Mesenteric fat pad (tissue), 1 donor: ENCODE measurements around the gene ZSCAN25. TPM values are rescaled to one million over a fixed set of nuclear protein-coding genes. Genes with fewer than 3 reads are reported as not detected.
"Not testable (repeated sequence)": the region's sequence is repeated elsewhere in the genome, so short reads cannot be mapped to it uniquely, and the experiment has no call there.

Source experiments
- DNase-seq: peaks from one replicate; pipeline ENCODE4 v3.0.0-alpha.2; 2020; ENCODE audit warnings: low spot score
- total RNA-seq: library from RNA; stranded (reverse); fragmentation: NEBNext Ultra II Directional; extraction: Animal tissue kit (Norgen Biotek cat#: 25700); gene quantifications from one replicate; pipeline ENCODE4 v1.2.1, GENCODE V29; 2021
- donor health status: DM: yes; HTN: yes; CAD: no.

Gene ZSCAN25
- total RNA-seq, 1 donor from 2014 or later: 10.9 TPM

DNA sequence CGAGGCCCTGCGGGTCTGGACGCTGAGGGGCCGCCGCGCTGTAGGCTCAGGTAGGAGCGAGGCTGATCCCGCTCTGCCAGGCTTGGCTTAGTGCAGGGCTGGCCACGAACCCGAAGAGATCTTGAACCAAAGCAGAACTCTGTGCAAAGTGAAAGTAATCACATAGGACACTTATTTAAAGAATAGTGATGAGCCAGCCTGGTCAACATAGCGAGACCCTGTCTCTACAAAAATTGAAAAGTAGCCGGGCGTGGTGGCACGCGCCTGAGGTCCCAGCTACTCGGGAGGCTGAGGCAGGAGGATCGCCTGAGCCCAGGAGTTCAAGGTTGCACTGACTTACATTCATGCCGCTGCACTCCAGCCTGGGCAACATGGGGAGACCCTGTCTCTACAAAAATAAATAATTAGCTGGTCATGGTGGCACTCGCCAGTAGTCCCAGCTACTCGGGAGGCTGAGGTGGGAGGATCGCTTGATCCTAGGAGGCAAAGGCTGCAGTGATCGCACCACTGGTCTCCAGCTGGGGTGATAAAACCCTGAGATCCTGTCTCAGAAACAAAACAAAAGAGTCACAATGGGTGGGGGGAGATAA is 541 bp downstream of the ZSCAN25 start:
- DNase-seq: no peak

DNA sequence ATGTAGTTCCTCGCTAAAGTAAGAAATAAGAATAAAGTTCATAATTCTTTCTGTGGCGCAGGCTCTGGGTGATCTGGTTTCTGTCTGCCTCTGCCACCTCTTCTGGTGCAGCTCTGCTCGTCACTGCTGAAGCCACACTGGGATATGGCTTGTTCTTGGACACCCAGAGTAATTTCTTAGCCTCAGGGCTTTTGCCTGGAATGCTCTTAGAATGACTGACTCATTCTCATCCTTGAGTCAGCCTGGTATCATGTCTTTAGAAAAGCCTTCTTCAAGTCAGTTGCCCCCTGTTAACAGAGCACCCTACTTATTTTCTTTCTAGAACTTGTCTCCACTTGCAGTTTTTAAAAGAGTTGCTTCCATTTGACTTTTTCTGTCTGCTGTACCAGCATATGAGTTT is 2.0 kb downstream of the ZSCAN25 start:
- no peak for DNase-seq

DNA sequence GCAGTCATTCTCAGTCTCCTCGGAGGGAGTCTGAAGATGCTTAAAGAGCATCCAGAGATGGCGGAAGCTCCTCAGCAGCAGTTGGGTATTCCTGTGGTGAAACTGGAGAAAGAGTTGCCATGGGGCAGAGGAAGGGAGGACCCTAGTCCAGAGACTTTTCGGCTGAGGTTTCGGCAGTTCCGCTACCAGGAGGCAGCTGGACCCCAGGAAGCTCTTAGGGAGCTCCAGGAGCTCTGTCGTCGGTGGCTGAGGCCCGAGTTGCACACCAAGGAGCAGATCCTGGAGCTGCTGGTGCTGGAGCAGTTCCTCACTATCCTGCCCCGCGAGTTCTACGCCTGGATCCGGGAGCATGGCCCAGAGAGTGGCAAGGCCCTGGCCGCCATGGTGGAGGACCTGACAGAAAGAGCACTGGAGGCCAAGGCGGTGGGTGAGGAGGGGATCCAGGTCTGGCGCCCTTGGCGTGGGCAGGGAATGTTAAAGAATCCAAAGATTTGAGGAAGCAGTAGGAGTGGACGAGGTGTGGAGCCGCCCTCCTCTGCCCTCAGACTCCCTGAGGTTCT is 2.9 kb downstream of the ZSCAN25 start:
- no peak for DNase-seq

GRCh38 chr7:99621271-99621670 is 4.5 kb downstream of the ZSCAN25 start:
- DNase-seq: no peak

- DNase-seq: no peak
These were observed 5.8 kb downstream of the ZSCAN25 start for GRCh38 chr7:99622596-99622995.

DNA sequence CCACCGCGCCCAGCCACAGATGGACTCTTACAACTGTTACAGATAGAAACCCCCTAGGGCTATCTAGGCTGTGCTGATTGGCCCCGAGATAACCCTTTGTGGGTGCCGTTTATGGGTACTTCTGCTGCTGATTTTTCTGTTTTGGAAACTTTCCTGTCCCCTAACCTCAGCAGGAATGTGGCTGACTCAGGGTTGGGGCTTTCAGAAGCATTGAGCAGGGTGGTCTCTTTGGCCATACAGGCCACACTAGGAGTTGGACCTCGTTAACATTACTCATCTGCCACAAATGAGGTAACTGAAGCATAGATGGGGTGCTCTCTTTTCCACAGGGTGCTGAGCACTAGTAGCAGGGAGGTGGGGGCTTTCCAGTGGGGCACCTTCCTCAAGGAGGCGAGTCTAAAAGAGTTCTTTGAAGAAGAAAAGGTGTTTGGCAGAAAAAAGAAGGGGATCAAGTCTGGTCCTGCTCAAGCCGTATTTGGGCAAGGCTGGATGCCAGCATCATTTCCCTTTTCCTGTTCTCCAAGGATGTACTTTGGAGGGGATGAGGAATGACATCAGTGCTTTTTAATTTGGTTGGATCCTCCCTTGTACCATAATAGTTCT is 6.4 kb downstream of the ZSCAN25 start:
- no peak for DNase-seq

- no peak for DNase-seq
These were observed 7.1 kb downstream of the ZSCAN25 start for GRCh38 chr7:99623702-99624447.

- DNase-seq: no peak
These were observed 7.7 kb downstream of the ZSCAN25 start for GRCh38 chr7:99624484-99624883.

DNA sequence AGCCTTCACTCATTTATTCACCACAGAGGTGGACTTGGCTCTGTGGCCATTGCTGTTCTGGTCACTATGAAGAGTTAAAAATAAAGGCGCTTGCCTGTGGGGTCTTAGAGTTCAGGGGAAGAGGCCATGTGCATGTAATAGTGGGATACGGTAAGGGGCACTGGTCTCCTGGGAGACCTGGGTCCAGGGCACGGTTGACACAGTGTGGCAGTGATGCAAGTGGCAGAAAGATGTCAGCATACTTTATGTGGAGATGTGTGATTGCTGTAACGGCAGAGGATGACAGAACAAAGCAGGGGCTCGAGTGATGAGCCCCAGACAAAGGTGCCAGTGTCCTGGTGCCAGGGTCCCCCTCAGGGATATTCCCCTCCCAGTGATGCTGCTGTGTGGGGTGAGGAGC is 8.6 kb downstream of the ZSCAN25 start:
- DNase-seq: no peak

- no peak for DNase-seq
These were observed 9.2 kb downstream of the ZSCAN25 start for GRCh38 chr7:99625961-99626360.

GRCh38 chr7:99626661-99627060 is 9.9 kb downstream of the ZSCAN25 start:
- DNase-seq: no peak

DNA sequence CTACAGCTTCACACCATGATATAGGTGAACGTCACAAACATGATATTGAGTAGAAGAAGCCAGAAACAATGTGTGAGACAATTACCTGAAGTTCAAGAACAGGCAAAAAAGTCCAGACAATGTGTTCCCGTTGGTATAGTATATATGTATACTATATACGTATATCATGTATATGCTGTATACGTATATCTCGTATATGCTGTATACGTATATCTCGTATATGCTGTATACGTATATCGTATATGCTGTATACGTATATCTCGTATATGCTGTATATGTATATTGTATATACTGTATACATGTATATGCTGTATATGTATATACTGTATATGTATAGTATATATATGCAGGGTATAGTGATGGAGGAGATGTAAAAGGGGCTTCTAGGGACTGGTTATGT is 10.8 kb downstream of the ZSCAN25 start:
- DNase-seq: no peak

DNA sequence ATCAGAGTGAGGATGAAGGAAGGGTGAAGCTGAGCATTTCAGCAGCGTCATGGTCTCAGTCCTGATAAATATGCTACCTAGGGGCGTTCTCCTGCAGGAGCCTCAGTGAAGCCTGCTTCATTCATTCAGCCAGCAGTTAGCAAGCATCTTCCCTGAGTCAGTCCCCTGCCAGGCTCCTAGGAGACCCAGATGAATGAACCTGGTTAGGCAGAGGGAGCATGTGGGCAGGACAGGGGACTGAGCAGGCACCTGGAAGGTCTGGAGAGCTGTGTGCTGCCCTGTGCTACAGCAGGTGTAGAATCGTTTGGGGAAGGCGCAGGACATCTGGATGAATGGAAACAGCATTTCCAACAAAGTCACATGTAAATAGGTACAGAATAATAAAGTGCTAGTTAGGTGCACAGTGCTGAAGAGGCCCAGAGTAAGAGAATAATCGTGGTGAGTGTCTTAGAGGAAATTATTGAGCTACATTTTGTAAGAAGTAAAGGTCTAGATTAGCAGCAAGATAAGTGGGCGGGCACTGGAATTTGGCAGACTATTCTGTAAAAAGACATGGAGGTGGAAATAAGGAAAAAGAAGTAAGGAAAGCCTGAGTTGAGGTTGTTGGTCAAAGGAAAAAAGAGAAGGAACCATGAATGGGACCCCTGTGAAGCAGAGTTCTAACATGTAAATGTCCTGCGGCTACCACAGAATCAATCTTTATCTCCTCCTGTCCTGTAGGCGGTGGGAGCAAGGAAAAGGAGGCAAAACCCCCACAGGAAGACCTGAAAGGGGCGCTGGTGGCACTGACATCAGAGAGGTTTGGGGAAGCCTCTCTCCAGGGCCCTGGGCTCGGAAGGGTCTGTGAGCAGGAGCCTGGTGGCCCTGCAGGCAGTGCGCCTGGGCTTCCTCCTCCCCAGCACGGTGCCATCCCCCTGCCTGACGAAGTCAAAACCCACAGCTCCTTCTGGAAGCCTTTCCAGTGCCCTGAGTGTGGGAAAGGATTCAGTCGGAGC is 12.0 kb downstream of the ZSCAN25 start:
- DNase-seq: no peak

DNA sequence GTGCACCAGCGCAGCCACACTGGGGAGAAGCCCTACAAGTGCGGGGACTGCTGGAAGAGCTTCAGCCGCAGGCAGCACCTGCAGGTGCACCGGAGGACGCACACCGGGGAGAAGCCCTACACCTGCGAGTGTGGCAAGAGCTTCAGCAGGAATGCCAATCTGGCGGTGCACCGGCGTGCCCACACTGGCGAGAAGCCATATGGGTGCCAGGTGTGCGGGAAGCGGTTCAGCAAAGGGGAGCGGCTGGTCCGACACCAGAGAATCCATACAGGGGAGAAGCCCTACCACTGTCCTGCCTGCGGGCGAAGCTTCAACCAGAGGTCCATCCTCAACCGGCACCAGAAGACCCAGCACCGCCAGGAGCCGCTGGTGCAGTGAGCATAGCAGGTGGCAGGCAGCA is 12.9 kb downstream of the ZSCAN25 start:
- DNase-seq: no peak

- DNase-seq: no peak
These were observed 14.8 kb downstream of the ZSCAN25 start for GRCh38 chr7:99631295-99632109.

GRCh38 chr7:99637414-99637813 is 20.7 kb downstream of the ZSCAN25 start:
- not testable (repeated sequence) for DNase-seq

GRCh38 chr7:99638731-99639130 is 22.0 kb downstream of the ZSCAN25 start:
- DNase-seq: no peak

DNA sequence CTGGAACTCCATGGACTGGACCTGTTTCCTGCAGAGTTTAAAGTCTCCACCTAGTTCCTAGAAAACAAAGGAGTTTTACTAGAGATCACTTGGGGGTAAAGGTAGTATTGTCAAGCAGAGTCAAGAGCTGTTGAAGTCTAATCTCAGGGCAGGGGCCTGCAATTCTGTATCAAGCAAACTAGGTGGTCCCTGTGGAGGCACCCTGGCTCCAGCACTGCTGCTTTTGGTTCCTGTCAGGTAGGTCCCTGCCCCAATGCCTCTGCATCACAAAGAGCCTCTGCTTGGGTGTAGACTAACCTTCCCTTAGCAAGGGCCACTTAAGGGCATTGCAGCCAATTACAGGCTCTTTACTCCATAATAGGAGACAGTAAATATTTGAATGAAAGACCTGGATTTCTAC is 22.5 kb downstream of the ZSCAN25 start:
- no peak for DNase-seq

GRCh38 chr7:99642027-99642426 is 25.3 kb downstream of the ZSCAN25 start:
- DNase-seq: no peak

GRCh38 chr7:99643464-99643863 is 26.7 kb downstream of the ZSCAN25 start:
- no peak for DNase-seq
